GM12865 (cell line): ENCODE measurements around the gene CISD3.

Experiments
- DNase-seq: peaks from one replicate; pipeline ENCODE4 v3.0.0; 2010; ENCODE audit warnings: low read depth
- H3K4me3 ChIP-seq: 2 replicates; pipeline ENCODE4 v1.5.1; 2011; ENCODE audit warnings: mild to moderate bottlenecking, low read depth, low read length, control low read depth
- CTCF ChIP-seq: IDR thresholded peaks from 2 replicates; pipeline ENCODE4 v1.5.1; 2011; ENCODE audit warnings: low read length, control low read depth, low read depth, inconsistent platforms; ENCODE audit not compliant: insufficient read depth; ENCODE audit errors: missing control alignments

The CISD3 gene

GRCh38 chr17:38779965-38780752, 50.0 kb downstream of the CISD3 start:
- no peak for DNase-seq
- no peak overlapping the region for H3K4me3 ChIP-seq
- TF ChIP-seq CTCF: no peak

- no peak overlapping the region for H3K4me3 ChIP-seq
- TF ChIP-seq CTCF: no peak
- no peak for DNase-seq
These were observed 53.1 kb downstream of the CISD3 start for GRCh38 chr17:38783227-38783626.
